GM06990 (cell line): ENCODE data around the gene ABHD16A.

Experiments used
- DNase-seq: peaks from one replicate; pipeline ENCODE4 v3.0.0-alpha.2; 2011; ENCODE audit not compliant: insufficient read length; ENCODE audit errors: extremely low read depth
- H3K27me3 ChIP-seq: replicated peaks from 2 replicates; pipeline ENCODE4 v1.6.0; 2011; ENCODE audit warnings: low read length; ENCODE audit not compliant: control insufficient read depth, insufficient read depth
- H3K36me3 ChIP-seq: 2 replicates; pipeline ENCODE4 v1.5.1; 2011; ENCODE audit warnings: low read length; ENCODE audit not compliant: control insufficient read depth, insufficient read depth
- H3K4me3 ChIP-seq: replicated peaks from 2 replicates; pipeline ENCODE4 v1.5.1; 2011; ENCODE audit warnings: low read depth, mild to moderate bottlenecking, control low read depth, low read length
- TF ChIP-seq, protein P1 (sequence below): IDR thresholded peaks from 2 replicates; pipeline ENCODE4 v1.5.1; 2011; ENCODE audit warnings: low read length, control low read depth, mild to moderate bottlenecking, inconsistent platforms; ENCODE audit not compliant: insufficient read depth, poor library complexity, severe bottlenecking

ABHD16A gene

DNA sequence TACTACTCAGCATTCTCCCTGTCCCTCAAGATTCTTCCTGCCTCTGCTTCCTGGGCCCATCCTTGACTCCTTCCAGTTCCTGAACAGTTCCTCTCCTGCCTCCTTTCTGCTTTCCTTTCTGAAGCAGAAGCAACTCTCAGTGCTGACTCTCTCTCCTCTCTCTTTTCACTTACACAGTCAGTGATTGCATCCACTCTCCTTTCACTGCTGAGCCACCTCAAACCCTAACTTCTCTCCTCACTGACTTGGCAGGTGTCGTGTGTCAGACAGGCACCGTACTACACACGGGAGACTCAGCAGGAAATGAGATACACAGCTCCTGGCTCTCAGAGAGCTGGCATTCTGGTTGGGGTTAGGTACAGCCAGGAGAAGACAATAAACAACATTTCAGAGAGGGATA, 5.6 kb downstream of the ABHD16A start:
- DNase-seq: no peak
- no peaks in the 10 kb centered on the region for H3K27me3 ChIP-seq
- H3K4me3 ChIP-seq: no peak overlapping the region
- TF ChIP-seq, protein P1, sequence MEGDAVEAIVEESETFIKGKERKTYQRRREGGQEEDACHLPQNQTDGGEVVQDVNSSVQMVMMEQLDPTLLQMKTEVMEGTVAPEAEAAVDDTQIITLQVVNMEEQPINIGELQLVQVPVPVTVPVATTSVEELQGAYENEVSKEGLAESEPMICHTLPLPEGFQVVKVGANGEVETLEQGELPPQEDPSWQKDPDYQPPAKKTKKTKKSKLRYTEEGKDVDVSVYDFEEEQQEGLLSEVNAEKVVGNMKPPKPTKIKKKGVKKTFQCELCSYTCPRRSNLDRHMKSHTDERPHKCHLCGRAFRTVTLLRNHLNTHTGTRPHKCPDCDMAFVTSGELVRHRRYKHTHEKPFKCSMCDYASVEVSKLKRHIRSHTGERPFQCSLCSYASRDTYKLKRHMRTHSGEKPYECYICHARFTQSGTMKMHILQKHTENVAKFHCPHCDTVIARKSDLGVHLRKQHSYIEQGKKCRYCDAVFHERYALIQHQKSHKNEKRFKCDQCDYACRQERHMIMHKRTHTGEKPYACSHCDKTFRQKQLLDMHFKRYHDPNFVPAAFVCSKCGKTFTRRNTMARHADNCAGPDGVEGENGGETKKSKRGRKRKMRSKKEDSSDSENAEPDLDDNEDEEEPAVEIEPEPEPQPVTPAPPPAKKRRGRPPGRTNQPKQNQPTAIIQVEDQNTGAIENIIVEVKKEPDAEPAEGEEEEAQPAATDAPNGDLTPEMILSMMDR: no peak
- peaks cover 12% of the 10 kb centered on the region for H3K36me3 ChIP-seq

DNA sequence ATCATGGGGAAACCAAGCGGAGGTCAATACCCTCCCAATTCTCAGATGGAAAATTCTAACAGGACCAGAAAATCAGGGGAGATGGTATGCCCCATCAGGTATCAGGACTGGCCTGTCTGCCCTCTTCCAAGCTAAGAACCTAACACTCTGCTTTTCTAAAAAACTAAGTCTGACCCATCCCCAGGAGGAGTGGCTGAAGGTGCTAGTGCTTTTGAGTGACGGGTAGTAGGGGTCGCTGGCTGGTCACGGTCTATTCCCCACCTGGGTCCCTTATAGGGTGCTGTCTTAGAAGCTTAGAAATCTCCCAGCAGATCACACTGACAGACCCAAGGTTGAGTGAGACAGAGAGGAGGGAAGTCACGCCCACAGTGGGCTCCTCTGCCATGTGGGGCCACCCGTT, 9.6 kb downstream of the ABHD16A start:
- no peak for DNase-seq
- Histone ChIP-seq H3K36me3 (peaks cover 37% of the 10 kb centered on the region), H3K4me3 (no peak overlapping the region), H3K27me3 (no peaks in the 10 kb centered on the region)
- TF ChIP-seq, protein P1: no peak

DNA sequence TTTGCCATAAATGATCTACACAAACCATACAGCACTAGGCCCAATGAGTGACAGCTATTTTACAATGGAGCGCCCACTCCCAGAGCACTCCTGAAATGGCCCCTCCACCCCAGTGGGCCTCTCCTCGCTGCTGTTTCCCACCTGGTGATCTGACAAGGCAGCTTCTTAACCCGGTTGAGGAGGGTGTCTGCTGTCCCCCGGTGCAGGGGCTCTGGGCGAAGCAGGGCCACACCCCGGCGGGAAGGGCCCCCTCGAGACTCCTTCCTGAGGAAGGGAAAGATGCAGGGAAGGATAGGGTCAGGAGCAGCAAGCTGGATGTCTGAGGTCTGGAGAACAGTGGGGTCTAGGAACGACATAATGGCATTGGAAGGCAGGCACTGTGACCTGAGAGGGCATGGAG, 10.2 kb downstream of the ABHD16A start:
- Histone ChIP-seq H3K4me3 (no peak overlapping the region), H3K36me3 (peaks cover 42% of the 10 kb centered on the region), H3K27me3 (no peaks in the 10 kb centered on the region)
- no peak for DNase-seq
- TF ChIP-seq, protein P1: no peak

DNA sequence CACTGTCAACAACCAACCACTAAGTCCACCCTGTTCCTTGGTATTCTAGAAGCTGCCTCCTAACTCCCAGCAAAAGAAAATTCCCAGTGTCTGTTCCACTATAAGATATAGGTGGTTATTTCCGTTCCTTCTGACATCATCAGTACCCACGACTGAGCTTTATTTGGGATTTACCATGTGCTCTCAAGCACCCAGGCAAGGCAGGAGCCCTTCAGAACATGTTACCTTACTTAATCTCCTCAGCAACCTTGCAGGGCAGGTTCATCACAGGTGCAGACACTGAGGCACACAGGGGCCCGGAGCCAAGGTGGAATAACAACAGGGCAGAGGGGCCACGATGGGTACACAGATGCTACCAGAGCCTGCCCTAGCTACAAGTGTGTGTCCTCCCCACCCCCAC, 10.8 kb downstream of the ABHD16A start:
- TF ChIP-seq, protein P1: no peak
- H3K36me3 ChIP-seq: peaks cover 44% of the 10 kb centered on the region

DNA sequence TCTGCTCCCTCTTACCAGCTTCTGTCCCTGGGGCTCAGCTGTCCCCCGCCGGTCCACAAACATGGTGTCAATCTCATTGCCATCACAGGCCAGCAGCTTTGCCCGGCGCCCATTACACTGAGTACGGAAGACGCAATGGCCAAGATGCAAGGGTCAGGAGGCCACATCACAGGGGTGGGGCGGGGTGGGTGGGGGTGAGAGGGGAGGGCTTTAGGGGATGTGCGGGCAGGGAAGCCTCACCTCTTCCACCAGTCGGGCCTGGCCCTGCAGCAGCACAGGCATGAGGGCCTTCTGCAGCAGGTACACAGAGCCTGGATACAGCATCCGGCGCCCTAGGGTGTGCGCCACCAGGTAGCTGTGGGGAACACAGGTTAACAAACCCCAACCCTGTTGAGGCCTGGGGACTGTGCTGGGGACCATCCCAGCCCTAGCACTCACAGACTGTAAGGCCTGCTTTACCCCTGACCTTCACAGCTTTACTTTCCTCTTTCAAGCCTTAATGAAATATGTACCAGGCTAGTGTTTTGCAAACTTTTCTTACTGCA, 11.5 kb downstream of the ABHD16A start:
- DNase-seq: no peak
- H3K4me3 ChIP-seq: no peak overlapping the region
- peaks cover 44% of the 10 kb centered on the region for H3K36me3 ChIP-seq
- TF ChIP-seq, protein P1: no peak
- no peaks in the 10 kb centered on the region for H3K27me3 ChIP-seq

More for the DNA sequence above, 10.8 kb downstream of the ABHD16A start:
- DNase-seq: no peak
- Histone ChIP-seq H3K27me3 (no peaks in the 10 kb centered on the region), H3K4me3 (no peak overlapping the region)

DNA sequence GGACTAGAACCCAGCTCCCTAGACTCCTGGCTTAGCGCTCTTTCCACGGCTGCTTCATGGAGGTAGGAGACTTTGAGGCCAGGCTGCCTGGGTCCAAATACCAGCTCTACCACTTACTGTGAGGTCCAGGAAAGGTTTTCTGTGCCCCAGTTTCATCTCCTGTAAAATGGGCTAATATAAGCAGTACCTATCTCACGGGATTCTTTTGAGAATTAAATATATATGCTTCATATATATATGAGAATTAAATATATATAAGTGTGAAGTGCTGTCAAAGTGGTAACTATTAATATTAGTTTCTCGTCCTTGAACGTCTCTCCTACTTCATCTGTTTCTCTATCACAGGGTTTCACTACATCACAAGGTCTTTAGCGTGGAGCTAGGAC, 12.1 kb downstream of the ABHD16A start:
- H3K27me3 ChIP-seq: no peaks in the 10 kb centered on the region
- TF ChIP-seq, protein P1: no peak
- H3K36me3 ChIP-seq: peaks cover 45% of the 10 kb centered on the region
- no peak overlapping the region for H3K4me3 ChIP-seq
- no peak for DNase-seq
